Parathyroid adenoma (tissue), 2 donors: Measurements from ENCODE around the gene STX1B.
"Not testable (repeated sequence)": the region's sequence is repeated elsewhere in the genome, so short reads cannot be mapped to it uniquely, and the experiment has no call there.

Experiments
- H2AFZ ChIP-seq: fragments of 300-600 bp; sonication (generic); one replicate; pipeline ENCODE4 v1.7.0; 2017; ENCODE audit warnings: antibody characterized with exemption, mild to moderate bottlenecking
- H3K27ac ChIP-seq: fragments of 300-600 bp; sonication (generic); one replicate; pipeline ENCODE4 v1.7.0; 2017
- H3K27me3 ChIP-seq: fragments of 300-600 bp; sonication (generic); one replicate; pipeline ENCODE4 v1.7.0; 2017; ENCODE audit warnings: low read length; ENCODE audit not compliant: control insufficient read depth, insufficient read depth
- H3K36me3 ChIP-seq: fragments of 300-600 bp; sonication (generic); one replicate; pipeline ENCODE4 v1.7.0; 2017; ENCODE audit warnings: low read length; ENCODE audit not compliant: control insufficient read depth, insufficient read depth
- H3K4me1 ChIP-seq: fragments of 300-600 bp; sonication (generic); one replicate; pipeline ENCODE4 v1.7.0; 2017; ENCODE audit warnings: control low read depth
- H3K4me2 ChIP-seq: fragments of 300-600 bp; sonication (generic); one replicate; pipeline ENCODE4 v1.7.0; 2017; ENCODE audit warnings: low read length
- H3K4me3 ChIP-seq: fragments of 300-600 bp; sonication (generic); one replicate; pipeline ENCODE4 v1.7.0; 2017; ENCODE audit warnings: low read depth, low read length
- H3K79me2 ChIP-seq: fragments of 300-600 bp; sonication (generic); one replicate; pipeline ENCODE4 v1.7.0; 2017; ENCODE audit warnings: control low read depth
- H3K9ac ChIP-seq: fragments of 300-600 bp; sonication (generic); one replicate; pipeline ENCODE4 v1.7.0; 2017; ENCODE audit warnings: mild to moderate bottlenecking
- H3K9me3 ChIP-seq: fragments of 300-600 bp; sonication (generic); one replicate; pipeline ENCODE4 v1.7.0; 2017; ENCODE audit warnings: low read length; ENCODE audit not compliant: control insufficient read depth
- CTCF ChIP-seq: fragments of 300-600 bp; sonication (generic); IDR thresholded peaks from one replicate; pipeline ENCODE4 v1.7.0; 2017; ENCODE audit warnings: antibody characterized with exemption, mild to moderate bottlenecking
- donor health status: primary hyperparathyroidism.

Gene STX1B

GRCh38 chr16:31025339-31025738 lies 14.9 kb upstream of the STX1B start:
- H3K27me3 ChIP-seq = no peaks in the 10 kb centered on the region
- H3K36me3 ChIP-seq = no peaks in the 10 kb centered on the region
- no peak overlapping the region for H3K4me2 ChIP-seq
- H3K4me3 ChIP-seq = no peak overlapping the region
- H3K9me3 ChIP-seq = no peaks in the 10 kb centered on the region
- no peak overlapping the region for H2AFZ ChIP-seq
- TF ChIP-seq CTCF = no peak
- H3K9ac ChIP-seq = no peak overlapping the region
- H3K27ac ChIP-seq = no peak overlapping the region
- H3K79me2 ChIP-seq = no peaks in the 10 kb centered on the region
- no peaks in the 10 kb centered on the region for H3K4me1 ChIP-seq

GRCh38 chr16:31023627-31024226 lies 13.3 kb upstream of the STX1B start:
- no peaks in the 10 kb centered on the region for H3K4me1 ChIP-seq
- no peak overlapping the region for H3K9ac ChIP-seq
- no peaks in the 10 kb centered on the region for H3K36me3 ChIP-seq
- H3K27me3 ChIP-seq = no peaks in the 10 kb centered on the region
- no peak overlapping the region for H3K4me2 ChIP-seq
- no peaks in the 10 kb centered on the region for H3K9me3 ChIP-seq
- H3K27ac ChIP-seq = no peak overlapping the region
- H3K4me3 ChIP-seq = no peak overlapping the region
- no peak overlapping the region for H2AFZ ChIP-seq
- TF ChIP-seq CTCF = no peak
- H3K79me2 ChIP-seq = no peaks in the 10 kb centered on the region

GRCh38 chr16:31023252-31023602 lies 12.8 kb upstream of the STX1B start:
- Histone ChIP-seq H3K27me3 (no peaks in the 10 kb centered on the region), H2AFZ (no peak overlapping the region), H3K4me2 (no peak overlapping the region), H3K4me3 (no peak overlapping the region), H3K36me3 (no peaks in the 10 kb centered on the region), H3K9ac (no peak overlapping the region), H3K27ac (no peak overlapping the region), H3K4me1 (no peaks in the 10 kb centered on the region), H3K9me3 (no peaks in the 10 kb centered on the region), H3K79me2 (no peaks in the 10 kb centered on the region)
- no peak for TF ChIP-seq CTCF

GRCh38 chr16:31022544-31023251 lies 12.3 kb upstream of the STX1B start:
- no peak overlapping the region for H3K4me2 ChIP-seq
- TF ChIP-seq CTCF = no peak
- H3K27ac ChIP-seq = no peak overlapping the region

GRCh38 chr16:31020536-31020935 lies 10.1 kb upstream of the STX1B start:
- Histone ChIP-seq H3K9me3 (no peaks in the 10 kb centered on the region), H3K27ac (no peak overlapping the region), H3K4me3 (no peak overlapping the region), H3K9ac (no peak overlapping the region), H2AFZ (no peak overlapping the region), H3K79me2 (no peaks in the 10 kb centered on the region), H3K27me3 (no peaks in the 10 kb centered on the region), H3K4me1 (no peaks in the 10 kb centered on the region), H3K36me3 (no peaks in the 10 kb centered on the region), H3K4me2 (no peak overlapping the region)
- TF ChIP-seq CTCF = no peak

More at GRCh38 chr16:31022544-31023251, 12.3 kb upstream of the STX1B start:
- Histone ChIP-seq H3K4me1 (no peaks in the 10 kb centered on the region), H3K4me3 (no peak overlapping the region), H3K9me3 (no peaks in the 10 kb centered on the region), H3K79me2 (no peaks in the 10 kb centered on the region), H2AFZ (no peak overlapping the region), H3K27me3 (no peaks in the 10 kb centered on the region), H3K36me3 (no peaks in the 10 kb centered on the region), H3K9ac (no peak overlapping the region)

- H3K4me1 ChIP-seq, H3K36me3 ChIP-seq, H3K9ac ChIP-seq, H3K27ac ChIP-seq, H3K4me3 ChIP-seq, H2AFZ ChIP-seq, H3K9me3 ChIP-seq, H3K27me3 ChIP-seq, H3K4me2 ChIP-seq, H3K79me2 ChIP-seq: not testable (repeated sequence)
Measured at GRCh38 chr16:31017756-31018155, 7.3 kb upstream of the STX1B start.
